Endothelial cell of umbilical vein (primary cell): Measurements from ENCODE around the gene SCLY. TPM values are rescaled to one million over a fixed set of nuclear protein-coding genes. Genes with fewer than 3 reads are reported as not detected.

Experiments
- BruUV-seq: library from RNA; stranded (reverse); fragments of 400-500 nt; replicated peaks from 2 replicates; lab custom pipeline; 2021; lab: Mats Ljungman, UMichigan
- CTCF ChIA-PET: fragments of 300-600, 350-600 bp; sonication (Branson Sonifier 250); formaldehyde crosslinking; loops from one replicate; lab custom pipeline; 2021; ENCODE audit warnings: antibody characterized with exemption, inconsistent platforms; lab: Charles Lee
- POLR2A ChIA-PET: fragments of 300-600, 350-600 bp; sonication (Branson Sonifier 250); formaldehyde crosslinking; loops from one replicate; lab custom pipeline; 2021; ENCODE audit warnings: antibody characterized with exemption, inconsistent platforms; lab: Charles Lee
- DNase-seq: peaks from one replicate; pipeline ENCODE4 v3.0.0-alpha.2; 2011; ENCODE audit warnings: low read depth, low spot score
- FAIRE-seq: peaks from 2 replicates; lab custom pipeline; 2011; peaks lifted over from hg19 to GRCh38; lab: Jason Lieb, UNC
- H2AFZ ChIP-seq: 2 replicates; pipeline ENCODE4 v1.6.0; 2012; ENCODE audit warnings: low read depth, low read length, control low read depth, inconsistent platforms
- H3K27ac ChIP-seq: 2 replicates; pipeline ENCODE4 v1.5.1; 2011; ENCODE audit warnings: low read depth, mild to moderate bottlenecking, control low read depth, low read length, moderate library complexity; ENCODE audit not compliant: insufficient read depth
- H3K27me3 ChIP-seq, 2 experiments: 2 replicates each; pipeline versions ENCODE4 v1.6.0 to v1.6.1; 2011; ENCODE audit warnings: low read length in 2 of 2, mixed read lengths in 1 of 2; ENCODE audit not compliant: control insufficient read depth in 2 of 2, insufficient read depth in 2 of 2
- H3K36me3 ChIP-seq, 2 experiments: 2 replicates in 1 of 2; 3 replicates in 1 of 2; pipeline ENCODE4 v1.5.1; 2011; ENCODE audit warnings: low read length in 2 of 2, mild to moderate bottlenecking in 1 of 2, moderate library complexity in 1 of 2; ENCODE audit not compliant: control insufficient read depth in 2 of 2, insufficient read depth in 2 of 2; ENCODE audit errors: extremely low read depth in 1 of 2
- H3K4me1 ChIP-seq: 3 replicates; pipeline ENCODE4 v1.5.1; 2011; ENCODE audit warnings: mild to moderate bottlenecking, low read length; ENCODE audit not compliant: control insufficient read depth, insufficient read depth; ENCODE audit errors: extremely low read depth
- H3K4me2 ChIP-seq: 2 replicates; pipeline ENCODE4 v1.6.1; 2011; ENCODE audit warnings: low read length, control low read depth, mixed read lengths; ENCODE audit not compliant: insufficient read depth
- H3K4me3 ChIP-seq, 3 experiments: fragments of 200-600 bp in 1 of 3; sonication (generic), shearing (Covaris generic) in 1 of 3; replicated peaks in 1 of 3; 2 replicates each; pipeline ENCODE4 v1.5.1; 2011 to 2016; ENCODE audit warnings: control low read depth in 3 of 3, low read length in 3 of 3, mild to moderate bottlenecking in 2 of 3, inconsistent platforms in 1 of 3, low read depth in 1 of 3, moderate library complexity in 1 of 3; ENCODE audit not compliant: insufficient read depth in 1 of 3
- H3K79me2 ChIP-seq: 2 replicates; pipeline ENCODE4 v1.6.0; 2012; ENCODE audit warnings: low read length, inconsistent platforms; ENCODE audit not compliant: control insufficient read depth, insufficient read depth
- H3K9ac ChIP-seq: replicated peaks from 2 replicates; pipeline ENCODE3; 2011; ENCODE audit warnings: low read length, control low read depth; ENCODE audit not compliant: insufficient read depth; ENCODE audit errors: extremely low read depth
- H3K9me1 ChIP-seq: replicated peaks from 3 replicates; pipeline ENCODE4 v1.6.0; 2011; ENCODE audit warnings: mild to moderate bottlenecking, low read length; ENCODE audit not compliant: control insufficient read depth, insufficient read depth; ENCODE audit errors: extremely low read depth
- H3K9me3 ChIP-seq: replicated peaks from 2 replicates; pipeline ENCODE4 v1.5.1; 2012; ENCODE audit warnings: low read length, inconsistent platforms; ENCODE audit not compliant: control insufficient read depth, insufficient read depth
- H4K20me1 ChIP-seq: replicated peaks from 2 replicates; pipeline ENCODE3; 2011; ENCODE audit warnings: mild to moderate bottlenecking, low read length; ENCODE audit not compliant: control insufficient read depth, insufficient read depth; ENCODE audit errors: extremely low read depth
- CTCF ChIP-seq, 2 donors: IDR thresholded peaks; 1 replicate in 1 of 2; 2 replicates in 1 of 2; pipeline ENCODE4 v1.5.1; 2011; ENCODE audit warnings: low read length in 2 of 2, mild to moderate bottlenecking in 2 of 2, moderate library complexity in 2 of 2, control low read depth in 1 of 2, inconsistent platforms in 1 of 2, low read depth in 1 of 2; ENCODE audit not compliant: insufficient read depth in 1 of 2; ENCODE audit errors: extremely low read depth in 1 of 2
- EZH2 ChIP-seq: IDR thresholded peaks from 2 replicates; pipeline ENCODE4 v1.6.1; 2012; ENCODE audit warnings: borderline replicate concordance, low read depth, mild to moderate bottlenecking, moderate library complexity, low read length, inconsistent platforms; ENCODE audit not compliant: severe bottlenecking
- FOS ChIP-seq: IDR thresholded peaks from 2 replicates; pipeline ENCODE4 v1.6.1; 2011; ENCODE audit warnings: mild to moderate bottlenecking, low read length, moderate library complexity, borderline replicate concordance; ENCODE audit not compliant: insufficient read depth
- GATA2 ChIP-seq: IDR thresholded peaks from 2 replicates; pipeline ENCODE4 v1.7.0; 2011; ENCODE audit warnings: low read depth, mild to moderate bottlenecking, moderate library complexity, mixed read lengths, low read length; ENCODE audit not compliant: insufficient read length, insufficient read depth
- JUN ChIP-seq: IDR thresholded peaks from 2 replicates; pipeline ENCODE4 v1.6.1; 2011; ENCODE audit warnings: borderline replicate concordance, low read depth; ENCODE audit not compliant: insufficient read length, insufficient read depth
- MAX ChIP-seq: IDR thresholded peaks from 2 replicates; pipeline ENCODE4 v1.6.1; 2011; ENCODE audit not compliant: insufficient read depth, insufficient read length
- MYC ChIP-seq: IDR thresholded peaks from one replicate; pipeline ENCODE4 v1.6.1; 2011; ENCODE audit warnings: mild to moderate bottlenecking, low read depth, low read length
- POLR2A ChIP-seq: IDR thresholded peaks from 2 replicates; pipeline ENCODE4 v1.6.1; 2012; ENCODE audit warnings: low read depth, mild to moderate bottlenecking, control low read depth, low read length
- POLR2AphosphoS5 ChIP-seq: IDR thresholded peaks from 2 replicates; pipeline ENCODE4 v1.6.1; 2012; ENCODE audit warnings: low read depth, mild to moderate bottlenecking, control low read depth, low read length, moderate library complexity; ENCODE audit not compliant: insufficient read depth
- dilution Hi-C: fragments of 300-500 bp; cut with MboI; formaldehyde crosslinking; loops from one replicate; pipeline ENCODE4 v1.15.0; 2019; ENCODE audit warnings: low sequenced_read_pairs; ENCODE audit not compliant: extremely low pct_ligation_motif_present
- intact Hi-C: fragments of 100-400 bp; cut with micrococcal nuclease; formaldehyde crosslinking; loops from one replicate; pipeline ENCODE4 v1.10.0; 2022
- polyA plus RNA-seq, 4 experiments: library from polyadenylated mRNA; depleted of rRNA in 3 of 4; stranded (reverse) in 3 of 4; unstranded in 1 of 4; fragments of >200 nt; gene quantifications; 2 replicates each; pipeline versions ENCODE4 v1.2.1 to v1.2.3, GENCODE V29; 2011 to 2012; ENCODE audit warnings: missing spikeins in 1 of 4
- total RNA-seq: library from RNA; stranded (reverse); gene quantifications from 2 replicates; pipeline ENCODE4 v1.2.3, GENCODE V29; 2021

SCLY gene
- total and polyA plus RNA-seq, 2 donors (not counting 3 experiments of a cell fraction or from before 2014, with no cell fraction given): 22.6 to 32.7 TPM

GRCh38 chr2:238146884-238147544, 86.2 kb downstream of the SCLY start:
- H3K27me3 ChIP-seq: no peaks in the 10 kb centered on the region
- dilution Hi-C loops (no loop called here), intact Hi-C loops (no loop called here)
- H3K9ac ChIP-seq: no peak overlapping the region
- H3K9me3 ChIP-seq: no peaks in the 10 kb centered on the region
- no peak overlapping the region for H3K4me2 ChIP-seq
- no peak overlapping the region for H2AFZ ChIP-seq
- H3K4me1 ChIP-seq: no peaks in the 10 kb centered on the region
- no peak overlapping the region for H3K4me3 ChIP-seq
- no peak for DNase-seq
- TF ChIP-seq POLR2A (no peak), MYC (no peak), MAX (no peak), CTCF (IDR thresholded peaks at IDR 0.05; ENCODE audit: extremely low read depth in 1 of 2, insufficient read depth in 1 of 2, low read depth in 1 of 2, low read length in 2 of 2) (no peak), JUN (no peak), POLR2AphosphoS5 (no peak), GATA2 (no peak), EZH2 (no peak), FOS (no peak)
- H4K20me1 ChIP-seq: no peaks in the 10 kb centered on the region
- H3K9me1 ChIP-seq: no peaks in the 10 kb centered on the region
- H3K27ac ChIP-seq: no peak overlapping the region
- ChIA-PET POLR2A (no interaction called here), CTCF (no interaction called here)
- H3K36me3 ChIP-seq: no peaks in the 10 kb centered on the region
- no peaks in the 10 kb centered on the region for H3K79me2 ChIP-seq
- no peak for FAIRE-seq
- no TSS peak for BruUV-seq
